Measurements from ENCODE around the gene REXO1.
A peak's percentile ranks its signal among the peaks of the same experiment; 100 is the strongest.
"Not testable (repeated sequence)": the region's sequence is repeated elsewhere in the genome, so short reads cannot be mapped to it uniquely, and the experiment has no call there.

Gene REXO1

GRCh38 chr19:1848399-1849131, at the start of gene REXO1:
Gene REXO1, minus strand, starts transcription at chr19:1848483. Its CDS starts 125 bp downstream, at chr19:1848358.
- peak; percentile 95 to 96 for DNase-seq (ENCODE audit: low read depth in 2 of 2)

GRCh38 chr19:1896508-1896907, 48.2 kb upstream of the REXO1 start:
- no peak for DNase-seq (ENCODE audit: low read depth in 2 of 2)

DNA sequence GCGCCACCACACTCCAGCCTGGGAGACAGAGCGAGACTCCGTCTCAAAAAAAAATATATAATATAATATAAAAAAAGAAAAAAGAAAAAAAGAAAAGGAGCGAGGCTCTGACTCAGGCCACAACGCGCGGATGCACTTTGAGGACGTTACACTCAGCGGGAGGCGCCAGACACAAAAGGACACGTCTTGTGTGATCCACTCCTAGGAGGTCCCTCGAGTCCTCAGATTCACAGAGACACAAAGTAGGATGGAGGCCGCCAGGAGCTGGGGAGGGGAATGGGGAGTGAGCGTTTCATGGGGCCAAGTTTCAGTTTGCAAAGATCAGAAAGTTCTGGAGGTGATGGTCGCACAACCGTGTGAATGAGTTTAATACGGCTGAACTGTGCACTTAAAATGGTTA, 45.5 kb upstream of the REXO1 start:
- no peak for DNase-seq (ENCODE audit: low read depth in 2 of 2)

GRCh38 chr19:1889907-1890306, 41.6 kb upstream of the REXO1 start:
- DNase-seq (ENCODE audit: low read depth in 2 of 2): no peak

DNA sequence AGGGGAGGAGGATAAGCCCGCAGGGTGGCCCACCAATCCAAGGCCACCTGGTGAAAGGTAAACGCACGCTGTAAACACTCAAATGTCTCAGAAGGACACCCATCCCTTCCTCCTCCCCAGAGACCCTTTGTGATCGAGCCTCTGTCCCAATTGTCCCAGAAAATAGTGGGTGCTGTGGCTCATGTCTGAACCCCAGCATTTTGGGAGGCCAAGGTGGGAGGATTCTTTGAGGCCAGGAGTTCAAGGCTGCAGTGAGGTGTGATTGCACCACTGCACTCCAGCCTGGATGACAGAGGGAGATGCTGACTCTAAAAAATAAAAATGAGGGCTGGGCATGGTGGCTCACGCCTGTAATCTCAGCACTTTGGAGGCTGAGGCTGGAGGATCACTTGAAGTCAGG, 40.1 kb upstream of the REXO1 start:
- DNase-seq (ENCODE audit: low read depth in 2 of 2): no peak

DNA sequence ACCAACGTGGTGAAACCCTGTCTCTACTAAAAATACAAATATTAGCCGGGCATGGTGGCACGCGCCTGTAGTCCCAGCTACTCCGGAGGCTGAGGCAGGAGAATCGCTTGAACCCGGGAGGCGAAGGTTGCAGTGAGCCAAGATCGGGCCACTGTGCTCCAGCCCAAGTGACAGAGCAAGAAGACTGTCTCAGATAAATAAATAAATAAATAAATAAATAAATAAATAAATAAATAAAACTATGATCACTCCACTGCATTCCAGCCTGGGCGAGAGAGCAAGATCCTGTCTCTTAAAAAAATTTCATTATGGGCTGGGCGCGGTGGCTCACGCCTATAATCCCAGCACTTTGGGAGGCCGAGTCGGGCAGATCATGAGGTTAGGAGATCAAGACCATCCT, 38.1 kb upstream of the REXO1 start:
- not testable (repeated sequence) for DNase-seq (ENCODE audit: low read depth in 2 of 2)

DNA sequence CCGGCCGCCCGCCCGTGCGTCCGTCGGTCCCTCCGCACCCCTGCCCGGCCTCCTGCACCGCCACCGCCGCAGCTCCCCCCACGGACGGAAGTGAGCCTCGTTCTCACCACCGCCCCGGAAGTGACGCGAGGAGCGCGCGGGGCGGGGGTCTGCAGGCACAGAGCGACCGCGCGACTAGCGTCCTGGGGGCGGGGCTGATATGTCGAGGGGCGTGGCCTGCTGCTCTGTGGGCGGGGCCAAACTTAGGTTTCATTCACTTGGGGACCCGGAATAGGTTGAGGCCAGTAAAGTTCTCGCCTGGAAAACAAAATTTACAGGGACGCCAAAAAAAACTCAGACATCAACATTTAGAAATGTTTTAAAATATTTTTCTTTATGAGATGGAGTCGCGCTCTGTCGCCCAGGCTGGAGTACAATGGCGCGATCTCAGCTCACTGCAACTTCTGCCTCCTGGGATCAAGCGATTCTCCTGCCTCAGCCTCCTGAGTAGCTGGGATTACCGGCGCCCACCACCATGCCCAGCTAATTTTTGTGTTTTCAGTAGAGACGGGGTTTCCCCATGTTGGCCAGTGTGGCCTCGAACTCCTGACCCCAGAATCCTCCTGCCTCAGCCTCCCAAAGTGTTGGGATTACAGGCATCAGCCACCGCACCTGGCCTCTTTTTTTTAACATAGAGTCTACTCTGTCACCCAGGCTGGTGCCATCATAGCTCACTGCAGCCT, 37.3 kb upstream of the REXO1 start, which contains the start of gene ABHD17A:
Gene ABHD17A, minus strand, starts transcription at position 99 of the 722 bp plus-strand sequence. CDS start 3,930 bp downstream, outside the sequence.
- peak; percentile 92 to 96 for DNase-seq (ENCODE audit: low read depth in 2 of 2)

DNA sequence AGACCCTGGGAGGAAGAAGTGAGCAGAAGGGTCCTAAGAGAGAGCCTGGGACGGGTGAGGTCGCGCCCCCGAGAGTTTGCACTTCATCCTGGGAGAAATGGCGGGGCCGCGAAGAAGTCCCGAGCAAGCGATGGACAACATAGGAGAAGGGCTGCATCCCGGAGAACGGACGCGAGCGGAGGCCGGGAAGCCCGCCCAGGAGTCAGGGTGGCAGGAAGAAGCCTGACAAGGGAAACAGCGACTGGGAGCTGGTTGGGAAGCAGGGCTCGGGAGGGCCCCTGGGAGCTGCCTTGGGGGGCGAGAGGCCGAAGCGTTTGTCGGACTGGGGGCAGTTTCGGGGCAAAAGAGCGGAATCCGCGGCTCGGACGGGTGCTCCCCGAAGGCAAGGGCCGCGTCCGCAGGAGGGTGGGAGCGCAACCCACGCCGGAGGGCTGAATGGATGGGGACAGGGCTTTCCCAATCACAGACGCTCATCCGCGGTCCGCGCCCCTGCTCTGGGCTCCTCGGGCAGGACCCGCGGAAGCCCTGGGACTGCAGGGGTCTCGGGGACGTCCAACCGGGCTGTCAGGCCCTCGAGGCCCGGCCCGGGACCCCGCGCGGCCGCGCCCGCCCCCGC, 36.5 kb upstream of the REXO1 start:
- DNase-seq (ENCODE audit: low read depth in 2 of 2): no peak

DNA sequence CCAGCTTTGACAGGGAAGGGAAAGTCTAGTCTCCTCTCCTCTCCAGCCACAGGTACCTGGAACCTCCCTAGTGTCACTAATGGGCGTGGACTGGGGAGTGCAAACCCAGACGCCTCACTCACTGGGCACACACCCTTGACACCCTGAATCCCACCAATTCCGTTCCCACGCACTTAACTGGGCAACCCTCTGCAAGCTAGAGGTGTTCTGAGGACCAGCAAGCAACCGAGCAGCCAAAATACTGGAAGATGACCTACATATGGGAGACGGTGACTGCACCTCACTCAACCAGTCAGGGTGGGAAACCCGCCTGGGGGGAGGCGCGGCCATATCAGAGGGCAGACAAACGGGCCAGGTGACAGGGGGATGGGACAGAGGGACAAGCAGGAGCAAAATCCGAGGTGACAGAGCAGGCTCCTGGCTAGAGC, 36.0 kb upstream of the REXO1 start:
- no peak for DNase-seq (ENCODE audit: low read depth in 2 of 2)

DNA sequence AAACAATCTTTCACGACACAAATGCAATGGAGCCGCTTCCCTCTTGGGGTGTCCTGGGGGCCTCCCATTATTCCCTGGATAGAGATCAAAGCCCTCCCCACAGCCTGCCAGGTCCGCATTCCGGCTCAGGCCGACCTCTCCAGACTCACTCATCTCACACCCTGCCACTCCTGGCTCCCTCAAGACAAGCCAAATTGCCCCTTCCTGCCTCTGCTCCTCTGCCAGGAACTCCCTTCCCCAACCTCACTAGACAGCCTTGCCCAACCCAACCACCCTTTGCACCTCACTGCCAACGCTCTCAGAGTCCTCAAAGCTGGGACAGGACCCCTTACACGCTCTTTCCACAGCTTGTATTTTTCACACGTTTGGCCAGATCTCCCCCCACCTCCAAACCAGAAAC, 35.5 kb upstream of the REXO1 start:
- DNase-seq (ENCODE audit: low read depth in 2 of 2): no peak

GRCh38 chr19:1882786-1883692, 34.8 kb upstream of the REXO1 start:
- no peak for DNase-seq (ENCODE audit: low read depth in 2 of 2)

- peak in 1 of 2 donors; percentile 71 for DNase-seq (ENCODE audit: low read depth in 2 of 2)
Observed at GRCh38 chr19:1882089-1882785, 34.0 kb upstream of the REXO1 start.

- DNase-seq (ENCODE audit: low read depth in 2 of 2): not testable (repeated sequence)
Observed at GRCh38 chr19:1881393-1882088, 33.3 kb upstream of the REXO1 start.

DNA sequence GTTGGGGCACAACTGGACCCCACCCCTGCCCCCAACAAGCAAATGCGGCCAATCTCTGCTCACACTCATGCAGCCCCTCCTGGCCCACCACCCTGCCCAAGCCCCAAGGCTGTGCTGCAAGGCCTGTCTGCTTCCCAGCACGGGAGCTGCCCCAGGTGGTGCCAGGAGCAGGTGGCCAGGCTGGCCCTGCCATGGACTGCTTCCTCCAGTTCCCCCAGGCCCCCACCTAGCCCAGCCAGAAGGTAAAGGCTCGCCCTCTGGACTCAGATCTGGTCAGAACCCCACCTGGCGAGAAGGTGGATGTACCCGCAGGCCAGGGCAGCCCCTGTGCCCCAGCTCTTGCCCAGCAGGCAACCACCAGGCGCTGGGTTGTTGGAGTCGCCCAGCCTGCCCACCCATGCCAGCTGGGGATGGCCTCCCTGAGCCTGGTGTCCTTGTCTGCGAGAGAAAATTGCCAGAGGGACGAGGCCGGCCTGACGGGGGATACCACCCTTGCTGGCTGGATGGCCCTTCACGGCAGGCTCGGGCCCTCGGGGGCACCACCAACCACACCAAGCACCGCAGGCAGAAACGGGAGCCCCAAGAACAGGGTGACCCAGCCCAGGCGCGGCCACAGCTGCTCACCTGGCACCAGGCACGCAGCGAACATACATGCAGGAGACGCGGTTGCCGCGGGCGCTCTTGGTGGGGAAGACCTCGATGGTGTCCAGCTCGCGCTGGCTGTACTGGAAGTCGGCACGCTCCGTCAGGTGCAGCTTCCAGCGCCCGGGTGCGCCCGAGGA, 32.5 kb upstream of the REXO1 start:
- DNase-seq (ENCODE audit: low read depth in 2 of 2): no peak

DNA sequence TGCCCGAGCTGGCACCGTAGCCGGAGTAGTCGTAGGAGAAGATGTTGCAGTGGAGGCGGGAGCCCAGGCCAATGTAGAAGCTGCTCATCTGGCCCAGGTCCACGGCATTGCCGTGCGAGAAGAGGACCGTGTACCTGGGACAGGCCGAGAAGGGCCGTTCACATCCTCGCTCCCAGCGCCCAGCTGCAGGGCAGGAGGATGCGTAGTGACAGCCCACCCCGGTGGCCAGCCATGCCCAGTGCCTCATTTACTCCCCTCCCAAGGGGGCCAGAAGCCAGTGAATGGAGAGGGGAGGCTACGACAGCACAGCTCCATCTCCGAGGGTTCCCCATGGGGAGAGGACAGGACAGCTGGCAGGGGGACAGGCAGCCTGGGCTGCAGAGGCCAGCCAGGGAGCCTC, 31.7 kb upstream of the REXO1 start:
- DNase-seq (ENCODE audit: low read depth in 2 of 2): not testable (repeated sequence)

- not testable (repeated sequence) for DNase-seq (ENCODE audit: low read depth in 2 of 2)
Observed at GRCh38 chr19:1878583-1878982, 30.3 kb upstream of the REXO1 start.

DNA sequence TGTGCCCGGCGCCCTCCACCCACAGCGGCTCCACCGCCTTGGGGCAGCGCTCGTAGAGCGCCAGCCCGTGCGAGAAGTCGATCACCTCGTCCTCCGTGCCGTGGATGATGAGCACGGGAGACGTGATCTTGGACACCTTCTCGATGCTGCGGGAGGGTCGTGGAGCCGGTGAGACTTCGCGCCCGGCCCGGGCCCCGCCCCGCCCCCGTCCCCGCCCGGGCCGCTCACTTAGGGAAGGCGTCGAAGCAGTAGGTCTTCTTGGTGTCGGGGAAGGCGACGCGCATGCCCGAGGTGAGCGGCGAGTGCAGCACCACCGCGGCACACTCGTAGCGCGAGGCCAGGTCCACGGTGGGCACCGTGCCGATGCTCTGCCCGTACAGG, 29.0 kb upstream of the REXO1 start:
- not testable (repeated sequence) for DNase-seq (ENCODE audit: low read depth in 2 of 2)

DNA sequence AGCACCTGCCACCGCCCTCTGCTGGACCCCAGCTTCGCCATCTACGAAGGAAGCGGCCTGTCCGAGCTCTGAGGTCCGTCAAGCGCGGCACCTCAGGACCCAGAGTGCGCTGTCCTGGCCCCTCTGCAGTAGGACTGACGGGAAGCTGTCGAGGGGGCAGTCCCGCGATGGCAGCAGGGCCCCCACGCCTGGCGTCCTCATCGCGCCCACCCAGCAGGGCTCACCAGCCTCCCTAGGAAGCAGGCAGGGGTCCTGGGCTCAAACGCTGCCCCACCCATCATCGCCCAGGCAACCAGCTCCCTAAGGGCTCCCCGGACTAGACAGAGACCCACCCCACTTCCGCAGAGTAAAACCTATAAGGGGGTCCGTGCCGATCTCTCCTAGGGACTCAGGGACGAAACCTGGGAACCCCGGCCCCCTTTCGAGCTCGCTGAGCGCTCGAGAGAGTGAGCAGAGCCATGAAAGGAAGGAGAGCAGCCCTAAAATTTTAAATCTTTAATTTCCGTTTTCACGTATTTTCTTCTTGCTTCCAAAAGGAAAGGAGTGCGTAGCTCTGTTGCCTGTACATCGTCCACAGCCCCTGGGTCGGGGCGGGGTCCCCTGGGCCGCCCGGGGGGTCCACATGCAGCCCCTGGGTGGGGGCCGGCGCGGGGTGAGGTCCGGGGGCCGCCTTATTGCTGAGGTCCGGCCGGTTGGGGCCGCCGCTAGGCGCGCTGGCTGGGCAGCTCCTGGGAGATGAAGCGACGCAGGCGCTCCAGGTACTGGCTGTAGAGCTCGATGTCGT, 28.4 kb upstream of the REXO1 start:
- not testable (repeated sequence) for DNase-seq (ENCODE audit: low read depth in 2 of 2)

Measured in stimulated activated CD4-positive, alpha-beta T cell treated with anti-CD3 and anti-CD28 coated beads, Interleukin-1b, Interleukin-23, amount 100 ng/mL, for 1 hour (primary cell).